Measurements from ENCODE around the gene KRTAP10-9.

KRTAP10-9 gene

GRCh38 chr21:44648557-44649311, 21.8 kb downstream of the KRTAP10-9 start:
- Mint-ChIP-seq H3K9me3 (peaks cover 27% of the 10 kb centered on the region), H3K27me3 (ENCODE audit: low read depth) (peaks cover 18% of the 10 kb centered on the region), H3K4me3 (no peak overlapping the region), H3K27ac (no peak overlapping the region), H3K36me3 (ENCODE audit: low read depth) (peaks cover 11% of the 10 kb centered on the region), H3K4me1 (peaks cover 11% of the 10 kb centered on the region)
- TF ChIP-seq CTCF (IDR thresholded peaks at IDR 0.05; ENCODE audit: unreplicated experiment in 3 of 3), result no peak

- Mint-ChIP-seq H3K4me1 (peaks cover 11% of the 10 kb centered on the region), H3K27me3 (ENCODE audit: low read depth) (peaks cover 18% of the 10 kb centered on the region), H3K36me3 (ENCODE audit: low read depth) (peaks cover 8% of the 10 kb centered on the region), H3K9me3 (peaks cover 22% of the 10 kb centered on the region), H3K27ac (no peak overlapping the region), H3K4me3 (no peak overlapping the region)
- no peak for TF ChIP-seq CTCF (IDR thresholded peaks at IDR 0.05; ENCODE audit: unreplicated experiment in 3 of 3)
These were observed 22.7 kb downstream of the KRTAP10-9 start for GRCh38 chr21:44649521-44650100.

- Mint-ChIP-seq H3K27me3 (ENCODE audit: low read depth) (peaks cover 18% of the 10 kb centered on the region), H3K4me1 (peaks cover 11% of the 10 kb centered on the region), H3K9me3 (peaks cover 17% of the 10 kb centered on the region), H3K27ac (no peak overlapping the region), H3K36me3 (ENCODE audit: low read depth) (peaks cover 3% of the 10 kb centered on the region), H3K4me3 (no peak overlapping the region)
- no peak for TF ChIP-seq CTCF (IDR thresholded peaks at IDR 0.05; ENCODE audit: unreplicated experiment in 3 of 3)
These were observed 23.5 kb downstream of the KRTAP10-9 start for GRCh38 chr21:44650265-44650972.

GRCh38 chr21:44650973-44651675, 24.2 kb downstream of the KRTAP10-9 start:
- no peak overlapping the region for H3K4me3 Mint-ChIP-seq
- H3K9me3 Mint-ChIP-seq, result peaks cover 17% of the 10 kb centered on the region
- H3K27me3 Mint-ChIP-seq (ENCODE audit: low read depth), result peaks cover 18% of the 10 kb centered on the region
- H3K27ac Mint-ChIP-seq, result no peak overlapping the region
- H3K4me1 Mint-ChIP-seq, result peaks cover 11% of the 10 kb centered on the region
- H3K36me3 Mint-ChIP-seq (ENCODE audit: low read depth), result peaks cover 3% of the 10 kb centered on the region
- TF ChIP-seq CTCF (IDR thresholded peaks at IDR 0.05; ENCODE audit: unreplicated experiment in 3 of 3), result no peak

- H3K9me3 Mint-ChIP-seq, result peaks cover 29% of the 10 kb centered on the region
- no peak overlapping the region for H3K4me3 Mint-ChIP-seq
- H3K27ac Mint-ChIP-seq, result no peak overlapping the region
- no peaks in the 10 kb centered on the region for H3K4me1 Mint-ChIP-seq
- TF ChIP-seq CTCF (IDR thresholded peaks at IDR 0.05; ENCODE audit: unreplicated experiment in 3 of 3), result no peak
- H3K27me3 Mint-ChIP-seq (ENCODE audit: low read depth), result peaks cover 14% of the 10 kb centered on the region
- H3K36me3 Mint-ChIP-seq (ENCODE audit: low read depth), result no peaks in the 10 kb centered on the region
These were observed 26.2 kb downstream of the KRTAP10-9 start for GRCh38 chr21:44653123-44653522.
